Myocyte (in vitro differentiated cells): Measurements from ENCODE around the gene SRMS. TPM values are rescaled to one million over a fixed set of nuclear protein-coding genes. Genes with fewer than 3 reads are reported as not detected.

Experiments
- DNase-seq: peaks from one replicate; pipeline ENCODE4 v3.0.0-alpha.2; 2012; ENCODE audit warnings: low read depth
- total RNA-seq: library from RNA; depleted of rRNA; stranded (reverse); fragments of >200 nt; gene quantifications from 2 replicates; pipeline ENCODE4 v1.2.3, GENCODE V29; 2014

Gene SRMS
- total RNA-seq, 1 donor from 2014 or later: not detected

- no peak for DNase-seq
Measured at GRCh38 chr20:63525185-63525584, 22.4 kb downstream of the SRMS start.

GRCh38 chr20:63522981-63523611, 24.5 kb downstream of the SRMS start:
- DNase-seq: peak; percentile 69

- no peak for DNase-seq
Measured at GRCh38 chr20:63522091-63522868, 25.3 kb downstream of the SRMS start.

- no peak for DNase-seq
Measured at GRCh38 chr20:63521602-63522001, 25.9 kb downstream of the SRMS start.

- peak; percentile 81 for DNase-seq
Measured at GRCh38 chr20:63520934-63521601, 26.5 kb downstream of the SRMS start.

- peak; percentile 83 for DNase-seq
Measured at GRCh38 chr20:63520504-63520933, 27.0 kb downstream of the SRMS start, which contains the start of gene PPDPF. PPDPF (plus strand) TSS chr20:63520765; CDS start chr20:63521309, 544 bp downstream.

- peak; percentile 62 for DNase-seq
Measured at GRCh38 chr20:63519668-63520503, 27.7 kb downstream of the SRMS start.

- no peak for DNase-seq
Measured at GRCh38 chr20:63518946-63519667, 28.4 kb downstream of the SRMS start.

GRCh38 chr20:63518351-63518861, 29.1 kb downstream of the SRMS start:
- DNase-seq: no peak

- DNase-seq: peak; percentile 58
Measured at GRCh38 chr20:63517376-63518309, 29.9 kb downstream of the SRMS start.

- peak; percentile 30 for DNase-seq
Measured at GRCh38 chr20:63514520-63514919, 33.0 kb downstream of the SRMS start.

- no peak for DNase-seq
Measured at GRCh38 chr20:63513207-63513606, 34.3 kb downstream of the SRMS start.

- peak; percentile 45 for DNase-seq
Measured at GRCh38 chr20:63509088-63509564, 38.4 kb downstream of the SRMS start.

GRCh38 chr20:63508072-63508768, 39.3 kb downstream of the SRMS start:
- DNase-seq: no peak

GRCh38 chr20:63507083-63507743, 40.3 kb downstream of the SRMS start:
- no peak for DNase-seq

GRCh38 chr20:63505723-63506122, 41.8 kb downstream of the SRMS start:
- no peak for DNase-seq

GRCh38 chr20:63505281-63505680, 42.3 kb downstream of the SRMS start:
- no peak for DNase-seq

- DNase-seq: no peak
Measured at GRCh38 chr20:63504642-63505041, 42.9 kb downstream of the SRMS start.
